Heart left ventricle (tissue), 13 donors: ENCODE results near the gene OR2J2.
"Not testable (repeated sequence)": the region's sequence is repeated elsewhere in the genome, so short reads cannot be mapped to it uniquely, and the experiment has no call there.

ENCODE experiments used
- CTCF ChIP-seq, 12 donors: fragments of 200-600 bp; sonication (generic) in 4 of 12; IDR thresholded peaks; one replicate each; pipeline versions ENCODE4 v1.5.0 to v1.8.0; 2018 to 2022; ENCODE audit warnings: antibody characterized with exemption in 12 of 12, mild to moderate bottlenecking in 5 of 12
- POLR2A ChIP-seq, 2 donors: fragments of 450-650 bp; IDR thresholded peaks; one replicate each; pipeline ENCODE4 v1.6.1; 2017; ENCODE audit warnings: antibody characterized with exemption in 2 of 2, mild to moderate bottlenecking in 2 of 2, moderate library complexity in 2 of 2
- donor health status: ischemic (EF 13 %, LVEDD 7.1; RV severe dilation, severe dysfunction).
- donor health status: DM: no; HTN: yes; CAD: no.
- donor health status: DM: no; HTN: no; CAD: no.
- donor health status: ischemic (EF 25% LVEDD 6.9; RV normal size, moderate dysfunction).
- donor health status: ischemic (EF 25% LVEDD 5.7; RV mildly dilated, moderate dysfunction).
- donor health status: ischemic (EF 35%, LVEDD 5.7; RV mildly dilated, moderate dysfunction).
- donor health status: nonischemic (EF 11% LVEDD 7.7; RV severe dilation, severe dysfunction).
- donor health status: DM: yes; HTN: yes; CAD: no.
- donor health status: PGD.
- donor health status: ischemic (EF 29% LVEDD 5.4; RV normal size, mild dysfunction).
- donor health status: nonischemic (EF 23%, LVEDD 6.1; RV moderate dilation, normal function).

GRCh38 chr6:29165571-29165970, 5.1 kb upstream of the OR2J2 start:
- not testable (repeated sequence) for TF ChIP-seq CTCF, POLR2A (IDR thresholded peaks at IDR 0.05)
